ENCODE data around the gene NFIA. TPM values are rescaled to one million over a fixed set of nuclear protein-coding genes. Genes with fewer than 3 reads are reported as not detected.

NFIA gene
- total and polyA plus RNA-seq, 2 donors (not counting 1 experiment from before 2014, with no cell fraction given): 5.4 to 11.0 TPM

- H4K20me1 ChIP-seq (ENCODE audit: control insufficient read depth, extremely low read depth, insufficient read depth, low read length): no peaks in the 10 kb centered on the region
- H2AFZ ChIP-seq (ENCODE audit: low read length): no peak overlapping the region
- no peaks in the 10 kb centered on the region for H3K9me3 ChIP-seq (ENCODE audit: control insufficient read depth, insufficient read depth, low read depth, low read length)
- no peak overlapping the region for H3K9ac ChIP-seq (ENCODE audit: insufficient read depth, low read length)
- no peaks in the 10 kb centered on the region for H3K4me1 ChIP-seq (ENCODE audit: control insufficient read depth, extremely low read depth, insufficient read depth, low read length)
- no peaks in the 10 kb centered on the region for H3K79me2 ChIP-seq (ENCODE audit: control insufficient read depth, insufficient read depth, low read length)
- no peaks in the 10 kb centered on the region for H3K27me3 ChIP-seq (ENCODE audit: control insufficient read depth, insufficient read depth, low read length)
- H3K36me3 ChIP-seq (ENCODE audit: control insufficient read depth, insufficient read depth, low read length): no peaks in the 10 kb centered on the region
- no peak overlapping the region for H3K4me2 ChIP-seq (ENCODE audit: extremely low read depth, insufficient read depth, low read length)
- no peak overlapping the region for H3K4me3 ChIP-seq (replicated peaks in 1 of 4; ENCODE audit: control extremely low read depth in 1 of 4, insufficient read depth in 1 of 4, low read depth in 3 of 4, low read length in 4 of 4)
- no peak for TF ChIP-seq CTCF (conservative IDR thresholded peaks at IDR 0.05 in 1 of 2, IDR thresholded peaks at IDR 0.05 in 1 of 2; ENCODE audit: low read depth in 1 of 2, low read length in 2 of 2)
- no peak for TF ChIP-seq EZH2 (IDR thresholded peaks at IDR 0.05; ENCODE audit: low read length, missing control alignments)
- H3K27ac ChIP-seq (ENCODE audit: insufficient read depth, low read length): no peak overlapping the region
- no peak for DNase-seq (ENCODE audit: low read depth in 2 of 2)
Observed at GRCh38 chr1:61223140-61223539, 140.8 kb downstream of the NFIA start.

- no peak overlapping the region for H3K9ac ChIP-seq (ENCODE audit: insufficient read depth, low read length)
- no peaks in the 10 kb centered on the region for H3K36me3 ChIP-seq (ENCODE audit: control insufficient read depth, insufficient read depth, low read length)
- H3K4me3 ChIP-seq (replicated peaks in 1 of 4; ENCODE audit: control extremely low read depth in 1 of 4, insufficient read depth in 1 of 4, low read depth in 3 of 4, low read length in 4 of 4): no peak overlapping the region
- no peak for DNase-seq (ENCODE audit: low read depth in 2 of 2)
- no peak overlapping the region for H3K4me2 ChIP-seq (ENCODE audit: extremely low read depth, insufficient read depth, low read length)
- TF ChIP-seq EZH2 (IDR thresholded peaks at IDR 0.05; ENCODE audit: low read length, missing control alignments) (no peak), CTCF (conservative IDR thresholded peaks at IDR 0.05 in 1 of 2, IDR thresholded peaks at IDR 0.05 in 1 of 2; ENCODE audit: low read depth in 1 of 2, low read length in 2 of 2) (no peak)
- H3K79me2 ChIP-seq (ENCODE audit: control insufficient read depth, insufficient read depth, low read length): no peaks in the 10 kb centered on the region
- H4K20me1 ChIP-seq (ENCODE audit: control insufficient read depth, extremely low read depth, insufficient read depth, low read length): no peaks in the 10 kb centered on the region
- no peaks in the 10 kb centered on the region for H3K9me3 ChIP-seq (ENCODE audit: control insufficient read depth, insufficient read depth, low read depth, low read length)
- no peaks in the 10 kb centered on the region for H3K4me1 ChIP-seq (ENCODE audit: control insufficient read depth, extremely low read depth, insufficient read depth, low read length)
- no peak overlapping the region for H2AFZ ChIP-seq (ENCODE audit: low read length)
- no peak overlapping the region for H3K27ac ChIP-seq (ENCODE audit: insufficient read depth, low read length)
- no peaks in the 10 kb centered on the region for H3K27me3 ChIP-seq (ENCODE audit: control insufficient read depth, insufficient read depth, low read length)
Observed at GRCh38 chr1:61224609-61225008, 142.2 kb downstream of the NFIA start.

- H3K27ac ChIP-seq (ENCODE audit: insufficient read depth, low read length): no peak overlapping the region
- H2AFZ ChIP-seq (ENCODE audit: low read length): no peak overlapping the region
- no peaks in the 10 kb centered on the region for H3K4me1 ChIP-seq (ENCODE audit: control insufficient read depth, extremely low read depth, insufficient read depth, low read length)
- H3K9ac ChIP-seq (ENCODE audit: insufficient read depth, low read length): no peak overlapping the region
- no peak overlapping the region for H3K4me3 ChIP-seq (replicated peaks in 1 of 4; ENCODE audit: control extremely low read depth in 1 of 4, insufficient read depth in 1 of 4, low read depth in 3 of 4, low read length in 4 of 4)
- H3K9me3 ChIP-seq (ENCODE audit: control insufficient read depth, insufficient read depth, low read depth, low read length): no peaks in the 10 kb centered on the region
- no peaks in the 10 kb centered on the region for H3K36me3 ChIP-seq (ENCODE audit: control insufficient read depth, insufficient read depth, low read length)
- no peak for DNase-seq (ENCODE audit: low read depth in 2 of 2)
- TF ChIP-seq EZH2 (IDR thresholded peaks at IDR 0.05; ENCODE audit: low read length, missing control alignments) (no peak), CTCF (conservative IDR thresholded peaks at IDR 0.05 in 1 of 2, IDR thresholded peaks at IDR 0.05 in 1 of 2; ENCODE audit: low read depth in 1 of 2, low read length in 2 of 2) (no peak)
- no peak overlapping the region for H3K4me2 ChIP-seq (ENCODE audit: extremely low read depth, insufficient read depth, low read length)
- H4K20me1 ChIP-seq (ENCODE audit: control insufficient read depth, extremely low read depth, insufficient read depth, low read length): no peaks in the 10 kb centered on the region
- no peaks in the 10 kb centered on the region for H3K79me2 ChIP-seq (ENCODE audit: control insufficient read depth, insufficient read depth, low read length)
- H3K27me3 ChIP-seq (ENCODE audit: control insufficient read depth, insufficient read depth, low read length): no peaks in the 10 kb centered on the region
Observed at GRCh38 chr1:61225478-61225877, 143.1 kb downstream of the NFIA start.

Measured in fibroblast of lung (primary cell).